Mucosa of stomach (tissue), 1 donor: ENCODE data around the gene ANAPC10.
A peak's percentile ranks its signal among the peaks of the same experiment; 100 is the strongest.
"Not testable (repeated sequence)": the region's sequence is repeated elsewhere in the genome, so short reads cannot be mapped to it uniquely, and the experiment has no call there.

Experiments
- H3K27me3 ChIP-seq: one replicate; pipeline ENCODE4 v1.7.0; 2013; ENCODE audit warnings: mild to moderate bottlenecking, low read length; ENCODE audit not compliant: control insufficient read depth, insufficient read depth
- H3K36me3 ChIP-seq: one replicate; pipeline ENCODE4 v1.7.0; 2013; ENCODE audit warnings: low read length; ENCODE audit not compliant: control insufficient read depth, insufficient read depth
- H3K4me1 ChIP-seq: one replicate; pipeline ENCODE4 v1.7.0; 2013; ENCODE audit warnings: mild to moderate bottlenecking, low read length; ENCODE audit not compliant: control insufficient read depth, insufficient read depth
- H3K4me3 ChIP-seq: one replicate; pipeline ENCODE4 v1.7.0; 2013; ENCODE audit warnings: low read length
- H3K9ac ChIP-seq: one replicate; pipeline ENCODE4 v1.7.0; 2013; ENCODE audit warnings: mild to moderate bottlenecking, low read length, moderate library complexity
- H3K9me3 ChIP-seq: one replicate; pipeline ENCODE4 v1.7.0; 2013; ENCODE audit warnings: mild to moderate bottlenecking, low read length, moderate library complexity; ENCODE audit not compliant: control insufficient read depth
- donor health status: Pancreatic carcinoma.

The ANAPC10 gene

GRCh38 chr4:145097821-145098674, at the start of gene ANAPC10, which contains the start of gene ABCE1:
ANAPC10 (minus strand) TSS chr4:145098196; CDS start chr4:145096099, 2,097 bp downstream.
ABCE1 (plus strand) TSS chr4:145098311; CDS start chr4:145104413, 6,102 bp downstream.
- Histone ChIP-seq H3K4me1 (no peaks in the 10 kb centered on the region), H3K4me3 (peak within 1 kb of the TSS; percentile 70)

GRCh38 chr4:145136219-145136618, 38.2 kb upstream of the ANAPC10 start:
- H3K4me3 ChIP-seq, H3K4me1 ChIP-seq, H3K9me3 ChIP-seq, H3K9ac ChIP-seq, H3K36me3 ChIP-seq, H3K27me3 ChIP-seq: not testable (repeated sequence)

More at GRCh38 chr4:145097821-145098674, at the start of gene ANAPC10, which contains the start of gene ABCE1:
- H3K9me3 ChIP-seq, result no peaks in the 10 kb centered on the region
- peak within 1 kb of the TSS; percentile 72 for H3K9ac ChIP-seq
- no peaks in the 10 kb centered on the region for H3K27me3 ChIP-seq
- no peaks in the 10 kb centered on the region for H3K36me3 ChIP-seq

GRCh38 chr4:145132511-145133098, 34.6 kb upstream of the ANAPC10 start:
- Histone ChIP-seq H3K27me3 (no peaks in the 10 kb centered on the region), H3K4me3 (no peak overlapping the region), H3K9ac (no peak overlapping the region), H3K9me3 (no peaks in the 10 kb centered on the region), H3K4me1 (no peaks in the 10 kb centered on the region), H3K36me3 (peaks cover under 1% of the 10 kb centered on the region)

- no peaks in the 10 kb centered on the region for H3K9me3 ChIP-seq
- H3K27me3 ChIP-seq, result no peaks in the 10 kb centered on the region
- no peaks in the 10 kb centered on the region for H3K4me1 ChIP-seq
- no peak overlapping the region for H3K4me3 ChIP-seq
- no peak overlapping the region for H3K9ac ChIP-seq
- H3K36me3 ChIP-seq, result no peaks in the 10 kb centered on the region
Observed at GRCh38 chr4:145131848-145132247, 33.9 kb upstream of the ANAPC10 start.

- no peaks in the 10 kb centered on the region for H3K4me1 ChIP-seq
- H3K36me3 ChIP-seq, result no peaks in the 10 kb centered on the region
- H3K9ac ChIP-seq, result no peak overlapping the region
- H3K4me3 ChIP-seq, result no peak overlapping the region
- H3K9me3 ChIP-seq, result no peaks in the 10 kb centered on the region
- H3K27me3 ChIP-seq, result no peaks in the 10 kb centered on the region
Observed at GRCh38 chr4:145130788-145131399, 32.9 kb upstream of the ANAPC10 start.

- H3K9me3 ChIP-seq, result no peaks in the 10 kb centered on the region
- H3K9ac ChIP-seq, result no peak overlapping the region
- H3K4me3 ChIP-seq, result no peak overlapping the region
- no peaks in the 10 kb centered on the region for H3K27me3 ChIP-seq
- H3K36me3 ChIP-seq, result no peaks in the 10 kb centered on the region
- H3K4me1 ChIP-seq, result no peaks in the 10 kb centered on the region
Observed at GRCh38 chr4:145130130-145130529, 32.1 kb upstream of the ANAPC10 start.

GRCh38 chr4:145125396-145125795, 27.4 kb upstream of the ANAPC10 start:
- H3K36me3 ChIP-seq, result no peaks in the 10 kb centered on the region
- H3K27me3 ChIP-seq, result no peaks in the 10 kb centered on the region
- H3K9me3 ChIP-seq, result no peaks in the 10 kb centered on the region
- no peak overlapping the region for H3K9ac ChIP-seq
- H3K4me1 ChIP-seq, result no peaks in the 10 kb centered on the region
- H3K4me3 ChIP-seq, result no peak overlapping the region

- Histone ChIP-seq H3K27me3 (no peaks in the 10 kb centered on the region), H3K36me3 (no peaks in the 10 kb centered on the region), H3K4me1 (no peaks in the 10 kb centered on the region), H3K9ac (no peak overlapping the region), H3K4me3 (no peak overlapping the region), H3K9me3 (no peaks in the 10 kb centered on the region)
Observed at GRCh38 chr4:145108128-145108527, 10.1 kb upstream of the ANAPC10 start.

- Histone ChIP-seq H3K27me3 (no peaks in the 10 kb centered on the region), H3K9me3 (no peaks in the 10 kb centered on the region), H3K36me3 (no peaks in the 10 kb centered on the region), H3K4me3 (no peak overlapping the region), H3K9ac (no peak overlapping the region), H3K4me1 (no peaks in the 10 kb centered on the region)
Observed at GRCh38 chr4:145107126-145107525, 9.1 kb upstream of the ANAPC10 start.

GRCh38 chr4:145103496-145103895, 5.5 kb upstream of the ANAPC10 start:
- H3K9ac ChIP-seq, result no peak overlapping the region

GRCh38 chr4:145102619-145103018, 4.6 kb upstream of the ANAPC10 start:
- Histone ChIP-seq H3K9me3 (no peaks in the 10 kb centered on the region), H3K4me1 (no peaks in the 10 kb centered on the region), H3K4me3 (no peak overlapping the region), H3K27me3 (no peaks in the 10 kb centered on the region), H3K9ac (no peak overlapping the region), H3K36me3 (no peaks in the 10 kb centered on the region)

More at GRCh38 chr4:145103496-145103895, 5.5 kb upstream of the ANAPC10 start:
- H3K27me3 ChIP-seq, result no peaks in the 10 kb centered on the region
- H3K4me1 ChIP-seq, result no peaks in the 10 kb centered on the region
- H3K36me3 ChIP-seq, result no peaks in the 10 kb centered on the region
- H3K4me3 ChIP-seq, result no peak overlapping the region
- H3K9me3 ChIP-seq, result no peaks in the 10 kb centered on the region

GRCh38 chr4:145101091-145101490, 3.1 kb upstream of the ANAPC10 start:
- Histone ChIP-seq H3K4me1 (no peaks in the 10 kb centered on the region), H3K4me3 (no peak overlapping the region), H3K9ac (no peak overlapping the region), H3K36me3 (no peaks in the 10 kb centered on the region), H3K9me3 (no peaks in the 10 kb centered on the region), H3K27me3 (no peaks in the 10 kb centered on the region)
